Osteoblast (primary cell): ENCODE data around the gene CXCL10. TPM values are rescaled to one million over a fixed set of nuclear protein-coding genes. Genes with fewer than 3 reads are reported as not detected.

Source experiments
- DNase-seq: peaks from one replicate; pipeline ENCODE4 v3.0.0; 2011; ENCODE audit warnings: low spot score, mixed read lengths; ENCODE audit not compliant: insufficient read length; ENCODE audit errors: missing footprints
- H2AFZ ChIP-seq: 2 replicates; pipeline ENCODE4 v1.6.0; 2011; ENCODE audit warnings: mild to moderate bottlenecking, low read length
- H3K27ac ChIP-seq: 2 replicates; pipeline ENCODE4 v1.5.1; 2011; ENCODE audit warnings: mild to moderate bottlenecking, low read depth, low read length, moderate library complexity
- H3K27me3 ChIP-seq: 2 replicates; pipeline ENCODE4 v1.6.0; 2012; ENCODE audit warnings: mild to moderate bottlenecking, control low read depth, inconsistent platforms, low read length, moderate library complexity; ENCODE audit not compliant: insufficient read depth
- H3K36me3 ChIP-seq: 2 replicates; pipeline ENCODE4 v1.5.1; 2011; ENCODE audit warnings: mild to moderate bottlenecking, low read length, control low read depth, moderate library complexity; ENCODE audit not compliant: insufficient read depth
- H3K4me1 ChIP-seq: 2 replicates; pipeline ENCODE4 v1.5.1; 2011; ENCODE audit warnings: mild to moderate bottlenecking, low read length, control low read depth, moderate library complexity; ENCODE audit not compliant: insufficient read depth
- H3K4me2 ChIP-seq: 2 replicates; pipeline ENCODE4 v1.6.0; 2011; ENCODE audit warnings: mild to moderate bottlenecking, low read length; ENCODE audit not compliant: insufficient read depth
- H3K4me3 ChIP-seq: fragments of 200-600 bp; sonication (generic); 3 replicates; pipeline ENCODE4 v1.5.1; 2012; ENCODE audit warnings: mild to moderate bottlenecking, low read length, inconsistent platforms; ENCODE audit not compliant: insufficient read depth
- H3K79me2 ChIP-seq: 2 replicates; pipeline ENCODE4 v1.6.0; 2012; ENCODE audit warnings: mild to moderate bottlenecking, low read length, control low read depth, inconsistent platforms; ENCODE audit not compliant: insufficient read depth
- H3K9me3 ChIP-seq: 2 replicates; pipeline ENCODE4 v1.5.1; 2011; ENCODE audit warnings: low read depth, low read length, control low read depth
- H4K20me1 ChIP-seq: 2 replicates; pipeline ENCODE4 v1.6.0; 2012; ENCODE audit warnings: mild to moderate bottlenecking, low read length, control low read depth; ENCODE audit not compliant: insufficient read depth
- total RNA-seq: library from RNA; depleted of rRNA; stranded (reverse); fragments of >200 nt; gene quantifications from 2 replicates; pipeline ENCODE4 v1.2.3, GENCODE V29; 2012
- TF ChIP-seq, protein P1 (sequence below): IDR thresholded peaks from 2 replicates; pipeline ENCODE4 v1.5.1; 2011; ENCODE audit warnings: mild to moderate bottlenecking, low read depth, low read length, moderate library complexity; ENCODE audit errors: extremely low read depth

The CXCL10 gene
- total RNA-seq, 1 donor: not detected

- Histone ChIP-seq H3K4me2 (no peak overlapping the region), H3K4me1 (no peaks in the 10 kb centered on the region), H3K79me2 (no peaks in the 10 kb centered on the region), H2AFZ (no peak overlapping the region), H3K4me3 (no peak overlapping the region), H3K27me3 (peaks cover 23% of the 10 kb centered on the region), H3K36me3 (no peaks in the 10 kb centered on the region), H3K27ac (no peak overlapping the region), H3K9me3 (no peaks in the 10 kb centered on the region), H4K20me1 (no peaks in the 10 kb centered on the region)
- DNase-seq: no peak
- TF ChIP-seq, protein P1, sequence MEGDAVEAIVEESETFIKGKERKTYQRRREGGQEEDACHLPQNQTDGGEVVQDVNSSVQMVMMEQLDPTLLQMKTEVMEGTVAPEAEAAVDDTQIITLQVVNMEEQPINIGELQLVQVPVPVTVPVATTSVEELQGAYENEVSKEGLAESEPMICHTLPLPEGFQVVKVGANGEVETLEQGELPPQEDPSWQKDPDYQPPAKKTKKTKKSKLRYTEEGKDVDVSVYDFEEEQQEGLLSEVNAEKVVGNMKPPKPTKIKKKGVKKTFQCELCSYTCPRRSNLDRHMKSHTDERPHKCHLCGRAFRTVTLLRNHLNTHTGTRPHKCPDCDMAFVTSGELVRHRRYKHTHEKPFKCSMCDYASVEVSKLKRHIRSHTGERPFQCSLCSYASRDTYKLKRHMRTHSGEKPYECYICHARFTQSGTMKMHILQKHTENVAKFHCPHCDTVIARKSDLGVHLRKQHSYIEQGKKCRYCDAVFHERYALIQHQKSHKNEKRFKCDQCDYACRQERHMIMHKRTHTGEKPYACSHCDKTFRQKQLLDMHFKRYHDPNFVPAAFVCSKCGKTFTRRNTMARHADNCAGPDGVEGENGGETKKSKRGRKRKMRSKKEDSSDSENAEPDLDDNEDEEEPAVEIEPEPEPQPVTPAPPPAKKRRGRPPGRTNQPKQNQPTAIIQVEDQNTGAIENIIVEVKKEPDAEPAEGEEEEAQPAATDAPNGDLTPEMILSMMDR: no peak
These were observed 13.6 kb upstream of the CXCL10 start for GRCh38 chr4:76036855-76037254.

- H3K4me2 ChIP-seq: no peak within 1 kb of the TSS
- no peak for DNase-seq
- no peaks in the 10 kb centered on the region for H3K79me2 ChIP-seq
- H2AFZ ChIP-seq: no peak within 1 kb of the TSS
- TF ChIP-seq, protein P1: no peak
- no peaks in the 10 kb centered on the region for H3K36me3 ChIP-seq
- no peaks in the 10 kb centered on the region for H3K9me3 ChIP-seq
- no peaks in the 10 kb centered on the region for H3K4me1 ChIP-seq
- no peak within 1 kb of the TSS for H3K27ac ChIP-seq
- H3K4me3 ChIP-seq: no peak within 1 kb of the TSS
- H3K27me3 ChIP-seq: peaks cover 26% of the 10 kb centered on the region
- H4K20me1 ChIP-seq: no peaks in the 10 kb centered on the region
These were observed 12.6 kb upstream of the CXCL10 start, which contains the start of gene CXCL11 for GRCh38 chr4:76035799-76036380. Gene CXCL11, minus strand, starts transcription at chr4:76036070. Its CDS starts 83 bp downstream, at chr4:76035987.

DNA sequence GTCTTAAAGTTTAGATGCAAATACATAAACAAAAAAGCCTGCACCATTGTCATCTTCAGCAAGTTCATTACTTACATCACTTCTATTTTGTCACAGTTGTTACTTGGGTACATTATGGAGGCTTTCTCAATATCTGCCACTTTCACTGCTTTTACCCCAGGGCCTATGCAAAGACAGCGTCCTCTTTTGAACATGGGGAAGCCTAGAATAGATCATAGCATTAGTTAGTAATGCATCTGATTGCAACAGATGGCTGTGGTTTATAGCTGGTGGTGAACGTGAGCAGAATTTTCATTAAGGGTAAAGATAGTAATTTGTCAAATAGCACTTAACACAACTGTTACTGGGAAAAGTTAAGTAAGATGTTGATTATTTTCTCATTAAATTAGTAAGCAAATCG, 11.8 kb upstream of the CXCL10 start:
- H3K4me2 ChIP-seq: no peak overlapping the region
- no peaks in the 10 kb centered on the region for H3K79me2 ChIP-seq
- no peak overlapping the region for H3K27ac ChIP-seq
- no peak overlapping the region for H2AFZ ChIP-seq
- peaks cover 27% of the 10 kb centered on the region for H3K27me3 ChIP-seq
- no peak for DNase-seq
- TF ChIP-seq, protein P1: no peak
- H3K9me3 ChIP-seq: no peaks in the 10 kb centered on the region
- no peaks in the 10 kb centered on the region for H3K36me3 ChIP-seq
- H4K20me1 ChIP-seq: no peaks in the 10 kb centered on the region
- H3K4me3 ChIP-seq: no peak overlapping the region
- H3K4me1 ChIP-seq: no peaks in the 10 kb centered on the region

DNA sequence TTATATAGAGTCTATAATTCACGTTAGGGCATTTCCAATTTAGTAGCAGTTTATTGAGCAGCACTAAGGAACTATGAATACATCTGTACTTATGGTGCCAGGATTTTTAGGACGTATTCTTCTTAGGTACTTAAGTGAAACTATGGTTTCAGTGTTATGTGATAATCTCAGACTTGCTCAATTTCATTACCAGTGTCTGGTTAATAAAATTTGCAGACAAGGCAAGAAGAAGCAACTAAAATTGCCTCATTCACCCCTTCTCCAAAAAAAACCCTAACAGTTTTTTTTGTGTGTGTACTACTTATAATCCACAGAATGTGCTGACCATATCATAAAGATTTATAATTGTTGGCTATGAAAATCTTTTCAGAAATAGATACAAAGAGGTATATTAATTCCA, 6.0 kb upstream of the CXCL10 start:
- Histone ChIP-seq H3K36me3 (no peaks in the 10 kb centered on the region), H2AFZ (no peak overlapping the region), H3K4me2 (no peak overlapping the region), H3K79me2 (no peaks in the 10 kb centered on the region), H3K4me3 (no peak overlapping the region), H3K4me1 (no peaks in the 10 kb centered on the region), H3K9me3 (no peaks in the 10 kb centered on the region), H3K27me3 (peaks cover 48% of the 10 kb centered on the region), H3K27ac (no peak overlapping the region), H4K20me1 (no peaks in the 10 kb centered on the region)
- DNase-seq: no peak
- TF ChIP-seq, protein P1: no peak
